HepG2 (cell line): ENCODE data around the gene PYY. TPM values are rescaled to one million over a fixed set of nuclear protein-coding genes. Genes with fewer than 3 reads are reported as not detected.
A peak's percentile ranks its signal among the peaks of the same experiment; 100 is the strongest.

ENCODE experiments used
- AHR ChIP-seq: IDR thresholded peaks from 2 replicates; pipeline ENCODE4 v1.6.1; 2018; ENCODE audit warnings: missing genetic modification reagents, missing compliant biosample characterization
- ATRX ChIP-seq: sonication (generic); formaldehyde crosslinking; IDR thresholded peaks from 2 replicates; pipeline ENCODE4 v1.4.0; 2020; ENCODE audit warnings: missing genetic modification reagents, borderline replicate concordance
- EZH2 ChIP-seq: conservative IDR thresholded peaks from 2 replicates; pipeline ENCODE4 v1.6.1; 2012; ENCODE audit warnings: mild to moderate bottlenecking, low read depth, low read length, moderate library complexity
- GPN1 ChIP-seq: sonication (generic); formaldehyde crosslinking; IDR thresholded peaks from 2 replicates; pipeline ENCODE4 v1.5.1; 2020; ENCODE audit warnings: missing genetic modification reagents, borderline replicate concordance
- HNRNPLL ChIP-seq: fragments of 200-400 bp; formaldehyde crosslinking; IDR thresholded peaks from 2 replicates; pipeline ENCODE4 v1.6.1; 2017; ENCODE audit warnings: mild to moderate bottlenecking, low read depth, low read length; ENCODE audit not compliant: poor library complexity, severe bottlenecking
- MTF2 ChIP-seq: sonication (generic); formaldehyde crosslinking; IDR thresholded peaks from 2 replicates; pipeline ENCODE4 v1.5.0; 2020; ENCODE audit warnings: missing genetic modification reagents, borderline replicate concordance
- NFRKB ChIP-seq: fragments of 450-650 bp; IDR thresholded peaks from 2 replicates; pipeline ENCODE4 v1.6.1; 2017
- TAF1 ChIP-seq: sonication (generic); formaldehyde crosslinking; IDR thresholded peaks from 2 replicates; pipeline ENCODE4 v1.4.0; 2020; ENCODE audit warnings: missing genetic modification reagents
- U2AF2 ChIP-seq: fragments of 200-400 bp; formaldehyde crosslinking; IDR thresholded peaks from 2 replicates; pipeline ENCODE4 v1.6.1; 2017; ENCODE audit warnings: low read depth, mild to moderate bottlenecking, low read length
- ZFP36L2 ChIP-seq: sonication (generic); formaldehyde crosslinking; IDR thresholded peaks from 2 replicates; pipeline ENCODE4 v1.4.0; 2020; ENCODE audit warnings: missing genetic modification reagents
- ZNF367 ChIP-seq: sonication (generic); formaldehyde crosslinking; IDR thresholded peaks from 2 replicates; pipeline ENCODE4 v1.4.0; 2020; ENCODE audit warnings: missing genetic modification reagents, borderline replicate concordance
- ZNF790 ChIP-seq: sonication (generic); formaldehyde crosslinking; IDR thresholded peaks from 2 replicates; pipeline ENCODE4 v1.8.0; 2022; ENCODE audit warnings: missing genetic modification reagents, mild to moderate bottlenecking, borderline replicate concordance
- ZNF878 ChIP-seq: sonication (generic); formaldehyde crosslinking; IDR thresholded peaks from 2 replicates; pipeline ENCODE4 v1.8.1; 2023; ENCODE audit warnings: mild to moderate bottlenecking, missing genetic modification reagents, moderate library complexity
- ZSCAN21 ChIP-seq: sonication (generic); formaldehyde crosslinking; IDR thresholded peaks from 2 replicates; pipeline ENCODE4 v1.8.0; 2022; ENCODE audit warnings: mild to moderate bottlenecking, missing genetic modification reagents, moderate library complexity, borderline replicate concordance
- polyA plus RNA-seq, 8 experiments: library from polyadenylated mRNA; depleted of rRNA in 3 of 8; stranded (reverse) in 7 of 8; unstranded in 1 of 8; fragments of >200 nt; fragmentation: Illumina TruSeq in 4 of 8; extraction: Trizol in 4 of 8; gene quantifications; 2 replicates each; pipeline versions ENCODE4 v1.2.1 to v1.2.3, GENCODE V29; 2011 to 2016; ENCODE audit warnings: low read depth in 4 of 8, missing spikeins in 1 of 8, mixed read lengths in 1 of 8; ENCODE audit not compliant: insufficient read depth in 1 of 8
- total RNA-seq, 5 experiments: library from RNA; depleted of rRNA; stranded (reverse); fragments of >200 nt; fragmentation: Illumina TruSeq; extraction: Trizol; gene quantifications; 2 replicates each; pipeline ENCODE4 v1.2.3, GENCODE V29; 2016; ENCODE audit warnings: low read depth in 1 of 5
- TF ChIP-seq, protein P1 (sequence below): sonication (generic); formaldehyde crosslinking; IDR thresholded peaks from 2 replicates; pipeline ENCODE4 v1.5.1; 2020; ENCODE audit warnings: mild to moderate bottlenecking, missing genetic modification reagents, moderate library complexity
- TF ChIP-seq, protein P2 (sequence below): sonication (generic); formaldehyde crosslinking; IDR thresholded peaks from 2 replicates; pipeline ENCODE4 v1.5.0; 2020; ENCODE audit warnings: mild to moderate bottlenecking, missing genetic modification reagents, moderate library complexity
- TF ChIP-seq, protein P3 (sequence below): sonication (generic); formaldehyde crosslinking; IDR thresholded peaks from 2 replicates; pipeline ENCODE4 v1.4.0; 2020; ENCODE audit warnings: mild to moderate bottlenecking, missing genetic modification reagents
- TF ChIP-seq, protein P4 (sequence below): sonication (generic); formaldehyde crosslinking; IDR thresholded peaks from 2 replicates; pipeline ENCODE4 v1.8.0; 2022; ENCODE audit warnings: missing genetic modification reagents, mild to moderate bottlenecking, inconsistent platforms, borderline replicate concordance

PYY gene
- total and polyA plus RNA-seq, 2 of the 13 experiments (the other 11 are each of a cell fraction or from before 2014, with no cell fraction given) = 0.25 TPM; not detected in 1

DNA sequence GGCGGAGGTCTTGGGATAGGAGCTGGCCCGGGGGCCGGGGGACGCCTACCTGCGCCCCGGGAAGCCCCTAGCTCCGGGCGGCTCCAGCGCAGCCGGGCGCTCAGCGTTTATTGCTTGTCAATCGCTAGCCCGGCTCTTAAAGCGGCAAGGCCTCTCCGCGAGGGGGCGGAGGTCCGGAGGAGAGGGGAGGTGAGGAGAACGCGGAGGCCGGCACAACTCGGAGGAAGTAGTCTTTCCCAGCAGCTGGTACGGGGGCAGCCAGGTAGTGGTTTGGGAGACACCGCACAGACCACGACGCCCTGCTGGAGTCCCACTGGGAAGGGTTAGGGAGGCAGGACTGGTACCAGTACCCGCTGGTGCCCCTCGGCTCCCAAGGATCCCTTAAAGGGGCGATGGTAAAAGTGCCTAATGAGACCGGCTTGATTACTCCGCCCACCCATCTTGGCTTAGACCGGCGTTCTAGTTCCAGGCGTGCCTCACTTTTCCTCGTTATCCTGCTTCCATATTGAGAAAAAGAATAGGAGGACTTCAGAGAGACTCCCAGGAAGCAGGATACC lies 46.2 kb downstream of the PYY start, which contains the start of gene MPP2 (continued):
- TF ChIP-seq, protein P1, sequence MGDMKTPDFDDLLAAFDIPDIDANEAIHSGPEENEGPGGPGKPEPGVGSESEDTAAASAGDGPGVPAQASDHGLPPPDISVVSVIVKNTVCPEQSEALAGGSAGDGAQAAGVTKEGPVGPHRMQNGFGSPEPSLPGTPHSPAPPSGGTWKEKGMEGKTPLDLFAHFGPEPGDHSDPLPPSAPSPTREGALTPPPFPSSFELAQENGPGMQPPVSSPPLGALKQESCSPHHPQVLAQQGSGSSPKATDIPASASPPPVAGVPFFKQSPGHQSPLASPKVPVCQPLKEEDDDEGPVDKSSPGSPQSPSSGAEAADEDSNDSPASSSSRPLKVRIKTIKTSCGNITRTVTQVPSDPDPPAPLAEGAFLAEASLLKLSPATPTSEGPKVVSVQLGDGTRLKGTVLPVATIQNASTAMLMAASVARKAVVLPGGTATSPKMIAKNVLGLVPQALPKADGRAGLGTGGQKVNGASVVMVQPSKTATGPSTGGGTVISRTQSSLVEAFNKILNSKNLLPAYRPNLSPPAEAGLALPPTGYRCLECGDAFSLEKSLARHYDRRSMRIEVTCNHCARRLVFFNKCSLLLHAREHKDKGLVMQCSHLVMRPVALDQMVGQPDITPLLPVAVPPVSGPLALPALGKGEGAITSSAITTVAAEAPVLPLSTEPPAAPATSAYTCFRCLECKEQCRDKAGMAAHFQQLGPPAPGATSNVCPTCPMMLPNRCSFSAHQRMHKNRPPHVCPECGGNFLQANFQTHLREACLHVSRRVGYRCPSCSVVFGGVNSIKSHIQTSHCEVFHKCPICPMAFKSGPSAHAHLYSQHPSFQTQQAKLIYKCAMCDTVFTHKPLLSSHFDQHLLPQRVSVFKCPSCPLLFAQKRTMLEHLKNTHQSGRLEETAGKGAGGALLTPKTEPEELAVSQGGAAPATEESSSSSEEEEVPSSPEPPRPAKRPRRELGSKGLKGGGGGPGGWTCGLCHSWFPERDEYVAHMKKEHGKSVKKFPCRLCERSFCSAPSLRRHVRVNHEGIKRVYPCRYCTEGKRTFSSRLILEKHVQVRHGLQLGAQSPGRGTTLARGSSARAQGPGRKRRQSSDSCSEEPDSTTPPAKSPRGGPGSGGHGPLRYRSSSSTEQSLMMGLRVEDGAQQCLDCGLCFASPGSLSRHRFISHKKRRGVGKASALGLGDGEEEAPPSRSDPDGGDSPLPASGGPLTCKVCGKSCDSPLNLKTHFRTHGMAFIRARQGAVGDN (CRISPR knock-in tag) = peak; percentile 29
- 0 out of 2 replicates have a peak, but pooled peaks have one; percentile 54 for TF ChIP-seq ZNF790
- TF ChIP-seq ZSCAN21 (CRISPR knock-in tag) = no peak
- TF ChIP-seq ZNF367 (CRISPR knock-in tag) = no peak
- TF ChIP-seq TAF1 (CRISPR knock-in tag) = no peak
- TF ChIP-seq ZNF878 (CRISPR knock-in tag) = no peak
- no peak for TF ChIP-seq AHR (CRISPR knock-in tag)
- no peak for TF ChIP-seq U2AF2
- TF ChIP-seq, protein P2, sequence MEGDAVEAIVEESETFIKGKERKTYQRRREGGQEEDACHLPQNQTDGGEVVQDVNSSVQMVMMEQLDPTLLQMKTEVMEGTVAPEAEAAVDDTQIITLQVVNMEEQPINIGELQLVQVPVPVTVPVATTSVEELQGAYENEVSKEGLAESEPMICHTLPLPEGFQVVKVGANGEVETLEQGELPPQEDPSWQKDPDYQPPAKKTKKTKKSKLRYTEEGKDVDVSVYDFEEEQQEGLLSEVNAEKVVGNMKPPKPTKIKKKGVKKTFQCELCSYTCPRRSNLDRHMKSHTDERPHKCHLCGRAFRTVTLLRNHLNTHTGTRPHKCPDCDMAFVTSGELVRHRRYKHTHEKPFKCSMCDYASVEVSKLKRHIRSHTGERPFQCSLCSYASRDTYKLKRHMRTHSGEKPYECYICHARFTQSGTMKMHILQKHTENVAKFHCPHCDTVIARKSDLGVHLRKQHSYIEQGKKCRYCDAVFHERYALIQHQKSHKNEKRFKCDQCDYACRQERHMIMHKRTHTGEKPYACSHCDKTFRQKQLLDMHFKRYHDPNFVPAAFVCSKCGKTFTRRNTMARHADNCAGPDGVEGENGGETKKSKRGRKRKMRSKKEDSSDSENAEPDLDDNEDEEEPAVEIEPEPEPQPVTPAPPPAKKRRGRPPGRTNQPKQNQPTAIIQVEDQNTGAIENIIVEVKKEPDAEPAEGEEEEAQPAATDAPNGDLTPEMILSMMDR (CRISPR knock-in tag) = peak; percentile 56
- TF ChIP-seq, protein P3, sequence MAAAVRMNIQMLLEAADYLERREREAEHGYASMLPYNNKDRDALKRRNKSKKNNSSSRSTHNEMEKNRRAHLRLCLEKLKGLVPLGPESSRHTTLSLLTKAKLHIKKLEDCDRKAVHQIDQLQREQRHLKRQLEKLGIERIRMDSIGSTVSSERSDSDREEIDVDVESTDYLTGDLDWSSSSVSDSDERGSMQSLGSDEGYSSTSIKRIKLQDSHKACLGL (CRISPR knock-in tag) = peak; percentile 28; the same call in 1 of the 2 replicates
- no peak for TF ChIP-seq ATRX (CRISPR knock-in tag)
- TF ChIP-seq, protein P4, sequence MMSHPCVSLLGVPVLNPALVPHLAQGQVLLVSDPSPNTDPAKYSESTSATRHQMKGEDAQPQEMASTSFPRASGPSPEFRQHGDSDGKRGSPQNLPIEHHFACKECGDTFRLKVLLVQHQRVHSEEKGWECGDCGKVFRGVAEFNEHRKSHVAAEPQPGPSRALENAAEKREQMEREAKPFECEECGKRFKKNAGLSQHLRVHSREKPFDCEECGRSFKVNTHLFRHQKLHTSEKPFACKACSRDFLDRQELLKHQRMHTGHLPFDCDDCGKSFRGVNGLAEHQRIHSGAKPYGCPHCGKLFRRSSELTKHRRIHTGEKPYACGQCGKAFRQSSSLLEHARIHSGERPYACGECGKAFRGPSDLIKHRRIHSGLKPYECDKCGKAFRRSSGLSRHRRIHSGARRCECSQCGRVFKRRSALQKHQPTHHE (CRISPR knock-in tag) = no peak
- no peak for TF ChIP-seq GPN1 (CRISPR knock-in tag)
- no peak for TF ChIP-seq ZFP36L2 (CRISPR knock-in tag)
- peak; percentile 91 for TF ChIP-seq EZH2
- TF ChIP-seq NFRKB = no peak
- peak; percentile 63 for TF ChIP-seq HNRNPLL
- TF ChIP-seq MTF2 (CRISPR knock-in tag) = peak; percentile 86; the same call in 1 of the 2 replicates
